Naive B cell (primary cell): ENCODE results near the gene PLCB4. TPM values are rescaled to one million over a fixed set of nuclear protein-coding genes. Genes with fewer than 3 reads are reported as not detected.

ENCODE experiments used
- ATAC-seq, 2 donors: fragments of 150-1000 bp; cut with Tn5 transposase; 2 replicates each; pipeline ENCODE4 v1.10.0; 2021; ENCODE audit warnings: low read depth in 2 of 2, mild to moderate bottlenecking in 2 of 2, moderate library complexity in 2 of 2
- DNase-seq: peaks from one replicate; pipeline ENCODE4 v3.0.0; 2022
- H3K27ac Mint-ChIP-seq, 6 donors: one replicate each; pipeline ENCODE4 v1.8.0; 2020 to 2022; ENCODE audit warnings: mild to moderate bottlenecking in 6 of 6, mixed read lengths in 6 of 6, moderate library complexity in 5 of 6, inconsistent platforms in 2 of 6
- H3K27me3 Mint-ChIP-seq, 3 donors: one replicate each; pipeline ENCODE4 v1.8.0; 2021 to 2022; ENCODE audit warnings: mixed read lengths in 3 of 3, mild to moderate bottlenecking in 1 of 3
- H3K36me3 Mint-ChIP-seq, 2 donors: one replicate each; pipeline ENCODE4 v1.8.0; 2020 to 2022; ENCODE audit warnings: mixed read lengths in 2 of 2, inconsistent platforms in 1 of 2, mild to moderate bottlenecking in 1 of 2
- H3K4me1 Mint-ChIP-seq, 3 donors: one replicate each; pipeline ENCODE4 v1.8.0; 2020 to 2022; ENCODE audit warnings: mixed read lengths in 3 of 3, inconsistent platforms in 1 of 3, mild to moderate bottlenecking in 1 of 3, moderate library complexity in 1 of 3
- H3K4me3 Mint-ChIP-seq, 8 donors: one replicate each; pipeline ENCODE4 v1.8.0; 2020 to 2022; ENCODE audit warnings: mild to moderate bottlenecking in 8 of 8, mixed read lengths in 8 of 8, moderate library complexity in 8 of 8, inconsistent platforms in 2 of 8
- H3K9me3 Mint-ChIP-seq, 7 donors: one replicate each; pipeline ENCODE4 v1.8.0; 2020 to 2022; ENCODE audit warnings: mixed read lengths in 7 of 7, mild to moderate bottlenecking in 5 of 7, inconsistent platforms in 2 of 7, moderate library complexity in 1 of 7
- polyA plus RNA-seq, 6 donors: library from polyadenylated mRNA; unstranded; fragments of 300-500 nt; fragmentation: Illumina TruSeq; gene quantifications; one replicate each; pipeline ENCODE4 v1.2.3, GENCODE V29; 2021; ENCODE audit warnings: low read depth in 6 of 6

PLCB4 gene
- polyA plus RNA-seq, 6 donors from 2014 or later, result not detected

- H3K4me1 Mint-ChIP-seq, result no peaks in the 10 kb centered on the region
- no peaks in the 10 kb centered on the region for H3K36me3 Mint-ChIP-seq
- H3K9me3 Mint-ChIP-seq, result peaks cover 0 to 5% (median 0%) of the 10 kb centered on the region in 7 donors
- DNase-seq (no peak), ATAC-seq (no peak)
- H3K27ac Mint-ChIP-seq, result no peak overlapping the region
- H3K4me3 Mint-ChIP-seq, result no peak overlapping the region
- H3K27me3 Mint-ChIP-seq, result peaks cover 22 to 35% (median 26%) of the 10 kb centered on the region in 3 donors
Measured at GRCh38 chr20:9498322-9498721, 429.4 kb downstream of the PLCB4 start.

GRCh38 chr20:9499126-9499899 lies 430.4 kb downstream of the PLCB4 start:
- DNase-seq (no peak), ATAC-seq (no peak)
- H3K9me3 Mint-ChIP-seq, result peaks cover 0 to 6% (median 0%) of the 10 kb centered on the region in 7 donors
- H3K36me3 Mint-ChIP-seq, result no peaks in the 10 kb centered on the region
- peaks cover 0 to 4% (median 0%) of the 10 kb centered on the region in 3 donors for H3K4me1 Mint-ChIP-seq
- peaks cover 22 to 38% (median 25%) of the 10 kb centered on the region in 3 donors for H3K27me3 Mint-ChIP-seq
- no peak overlapping the region for H3K4me3 Mint-ChIP-seq
- H3K27ac Mint-ChIP-seq, result no peak overlapping the region

GRCh38 chr20:9500121-9500520 lies 431.2 kb downstream of the PLCB4 start:
- H3K4me1 Mint-ChIP-seq, result peaks cover 0 to 4% (median 0%) of the 10 kb centered on the region in 3 donors
- H3K4me3 Mint-ChIP-seq, result no peak overlapping the region
- peak; percentile 38 to 60 for ATAC-seq
- H3K27ac Mint-ChIP-seq, result no peak overlapping the region
- peaks cover 17 to 30% (median 25%) of the 10 kb centered on the region in 3 donors for H3K27me3 Mint-ChIP-seq
- H3K36me3 Mint-ChIP-seq, result no peaks in the 10 kb centered on the region
- peaks cover 0 to 6% (median 0%) of the 10 kb centered on the region in 7 donors for H3K9me3 Mint-ChIP-seq
- no peak for DNase-seq

GRCh38 chr20:9501473-9501872 lies 432.6 kb downstream of the PLCB4 start:
- no peak for DNase-seq

GRCh38 chr20:9503526-9504245 lies 434.8 kb downstream of the PLCB4 start:
- Mint-ChIP-seq H3K4me3 (no peak overlapping the region), H3K4me1 (peaks cover 3 to 22% (median 17%) of the 10 kb centered on the region in 3 donors), H3K27ac (peak overlapping the region in 1 of 6 donors; percentile 16), H3K9me3 (peaks cover 0 to 6% (median 0%) of the 10 kb centered on the region in 7 donors), H3K36me3 (no peaks in the 10 kb centered on the region), H3K27me3 (peaks cover 17 to 49% (median 31%) of the 10 kb centered on the region in 3 donors)
- no peak for ATAC-seq
- no peak for DNase-seq

More at GRCh38 chr20:9501473-9501872, 432.6 kb downstream of the PLCB4 start:
- ATAC-seq, result no peak
- peaks cover 15 to 34% (median 17%) of the 10 kb centered on the region in 3 donors for H3K27me3 Mint-ChIP-seq
- H3K27ac Mint-ChIP-seq, result no peak overlapping the region
- peaks cover 0 to 6% (median 0%) of the 10 kb centered on the region in 7 donors for H3K9me3 Mint-ChIP-seq
- H3K36me3 Mint-ChIP-seq, result no peaks in the 10 kb centered on the region
- H3K4me3 Mint-ChIP-seq, result no peak overlapping the region
- H3K4me1 Mint-ChIP-seq, result peaks cover 0 to 5% (median 4%) of the 10 kb centered on the region in 3 donors

GRCh38 chr20:9506280-9506821 lies 437.5 kb downstream of the PLCB4 start:
- DNase-seq, result no peak
- Mint-ChIP-seq H3K9me3 (peaks cover 0 to 6% (median 0%) of the 10 kb centered on the region in 7 donors), H3K4me3 (peak overlapping the region in 3 of 8 donors; percentile 30 to 83 (median 33)), H3K36me3 (no peaks in the 10 kb centered on the region), H3K27me3 (peaks cover 33 to 60% (median 48%) of the 10 kb centered on the region in 3 donors), H3K4me1 (peaks cover 12 to 39% (median 26%) of the 10 kb centered on the region in 3 donors), H3K27ac (peak overlapping the region in 1 of 6 donors; percentile 20)
- no peak for ATAC-seq

- H3K4me3 Mint-ChIP-seq, result peak overlapping the region in 5 of 8 donors; percentile 37 to 83 (median 46)
- peaks cover 33 to 65% (median 48%) of the 10 kb centered on the region in 3 donors for H3K27me3 Mint-ChIP-seq
- H3K27ac Mint-ChIP-seq, result no peak overlapping the region
- peaks cover 12 to 44% (median 30%) of the 10 kb centered on the region in 3 donors for H3K4me1 Mint-ChIP-seq
- H3K36me3 Mint-ChIP-seq, result no peaks in the 10 kb centered on the region
- ATAC-seq, result no peak
- DNase-seq, result no peak
- H3K9me3 Mint-ChIP-seq, result peaks cover 0 to 6% (median 0%) of the 10 kb centered on the region in 7 donors
Measured at GRCh38 chr20:9506964-9507369, 438.1 kb downstream of the PLCB4 start.

- Mint-ChIP-seq H3K9me3 (peaks cover 0 to 6% (median 0%) of the 10 kb centered on the region in 7 donors), H3K27ac (no peak overlapping the region), H3K4me3 (peak overlapping the region; percentile 43 to 83 (median 70)), H3K4me1 (peaks cover 12 to 44% (median 30%) of the 10 kb centered on the region in 3 donors), H3K27me3 (peaks cover 28 to 58% (median 47%) of the 10 kb centered on the region in 3 donors), H3K36me3 (no peaks in the 10 kb centered on the region)
- DNase-seq, result no peak
- ATAC-seq, result peak in 1 of 2 donors; percentile 11
Measured at GRCh38 chr20:9507544-9508239, 438.8 kb downstream of the PLCB4 start.

- no peaks in the 10 kb centered on the region for H3K36me3 Mint-ChIP-seq
- H3K4me3 Mint-ChIP-seq, result peak overlapping the region; percentile 43 to 83 (median 70)
Measured at GRCh38 chr20:9508240-9508661, 439.4 kb downstream of the PLCB4 start.

GRCh38 chr20:9508696-9509178 lies 439.9 kb downstream of the PLCB4 start:
- Mint-ChIP-seq H3K27ac (peak overlapping the region in 1 of 6 donors; percentile 28), H3K36me3 (no peaks in the 10 kb centered on the region), H3K4me1 (peaks cover 12 to 45% (median 30%) of the 10 kb centered on the region in 3 donors), H3K9me3 (peaks cover 0 to 6% (median 0%) of the 10 kb centered on the region in 7 donors), H3K4me3 (peak overlapping the region in 7 of 8 donors; percentile 11 to 83 (median 60)), H3K27me3 (peaks cover 18 to 54% (median 40%) of the 10 kb centered on the region in 3 donors)
- no peak for ATAC-seq
- no peak for DNase-seq

More at GRCh38 chr20:9508240-9508661, 439.4 kb downstream of the PLCB4 start:
- peaks cover 12 to 44% (median 30%) of the 10 kb centered on the region in 3 donors for H3K4me1 Mint-ChIP-seq
- H3K9me3 Mint-ChIP-seq, result peaks cover 0 to 6% (median 0%) of the 10 kb centered on the region in 7 donors
- no peak overlapping the region for H3K27ac Mint-ChIP-seq
- DNase-seq (no peak), ATAC-seq (peak in 1 of 2 donors; percentile 35)
- peaks cover 23 to 53% (median 41%) of the 10 kb centered on the region in 3 donors for H3K27me3 Mint-ChIP-seq

- Mint-ChIP-seq H3K4me1 (peaks cover 12 to 50% (median 30%) of the 10 kb centered on the region in 3 donors), H3K27ac (peak overlapping the region in 2 of 6 donors; percentile 19 to 28), H3K4me3 (peak overlapping the region in 7 of 8 donors; percentile 11 to 71 (median 55)), H3K27me3 (peaks cover 21 to 54% (median 45%) of the 10 kb centered on the region in 3 donors), H3K36me3 (no peaks in the 10 kb centered on the region), H3K9me3 (peaks cover 0 to 2% (median 0%) of the 10 kb centered on the region in 7 donors)
- no peak for ATAC-seq
- no peak for DNase-seq
Measured at GRCh38 chr20:9509246-9509645, 440.4 kb downstream of the PLCB4 start.

GRCh38 chr20:9510911-9511310 lies 442.0 kb downstream of the PLCB4 start:
- ATAC-seq (no peak), DNase-seq (no peak)
- Mint-ChIP-seq H3K27ac (peak overlapping the region in 1 of 6 donors; percentile 17), H3K9me3 (peaks cover 0 to 2% (median 0%) of the 10 kb centered on the region in 7 donors), H3K4me1 (peaks cover 12 to 67% (median 46%) of the 10 kb centered on the region in 3 donors), H3K4me3 (peak overlapping the region in 6 of 8 donors; percentile 13 to 80 (median 44)), H3K27me3 (peaks cover 23 to 63% (median 43%) of the 10 kb centered on the region in 3 donors), H3K36me3 (no peaks in the 10 kb centered on the region)
